PFSK-1 (cell line): ENCODE data around the gene RGS6.

Experiments
- POLR2AphosphoS5 ChIP-seq: IDR thresholded peaks from 2 replicates; pipeline ENCODE4 v1.6.1; 2012; ENCODE audit warnings: low read depth, mild to moderate bottlenecking, control low read depth, low read length, moderate library complexity
- REST ChIP-seq, 2 experiments: IDR thresholded peaks; 2 replicates each; pipeline versions ENCODE4 v1.6.1 to v1.8.0; 2011 to 2012; ENCODE audit warnings: low read depth in 2 of 2, low read length in 2 of 2, control low read depth in 1 of 2, inconsistent platforms in 1 of 2, mild to moderate bottlenecking in 1 of 2, moderate library complexity in 1 of 2; ENCODE audit not compliant: insufficient read depth in 1 of 2
- TAF1 ChIP-seq: IDR thresholded peaks from 2 replicates; pipeline ENCODE4 v1.6.1; 2012; ENCODE audit warnings: low read length, control low read depth, borderline replicate concordance; ENCODE audit not compliant: insufficient read depth

- TF ChIP-seq REST (IDR thresholded peaks at IDR 0.05; ENCODE audit: insufficient read depth in 1 of 2, low read depth in 2 of 2, low read length in 2 of 2) (no peak), POLR2AphosphoS5 (no peak), TAF1 (no peak)
Measured at GRCh38 chr14:72466325-72466724, 534.1 kb downstream of the RGS6 start.
